GM18499 (cell line): Measurements from ENCODE around the gene IL11.
"Not testable (repeated sequence)": the region's sequence is repeated elsewhere in the genome, so short reads cannot be mapped to it uniquely, and the experiment has no call there.

Experiments
- ATAC-seq: cut with Tn5 transposase; IDR thresholded peaks from one replicate; pipeline ENCODE4 v1.9.1; 2021; ENCODE audit warnings: moderate number of reproducible peaks; ENCODE audit not compliant: insufficient read depth, unreplicated experiment

IL11 gene

GRCh38 chr19:55339105-55339888 is 31.0 kb downstream of the IL11 start, which contains the start of gene KMT5C:
Gene KMT5C, plus strand, starts transcription at chr19:55339876. Its CDS starts 2,061 bp downstream, at chr19:55341937.
- ATAC-seq, result peak; percentile 78

GRCh38 chr19:55336101-55336500 is 34.2 kb downstream of the IL11 start:
- no peak for ATAC-seq

DNA sequence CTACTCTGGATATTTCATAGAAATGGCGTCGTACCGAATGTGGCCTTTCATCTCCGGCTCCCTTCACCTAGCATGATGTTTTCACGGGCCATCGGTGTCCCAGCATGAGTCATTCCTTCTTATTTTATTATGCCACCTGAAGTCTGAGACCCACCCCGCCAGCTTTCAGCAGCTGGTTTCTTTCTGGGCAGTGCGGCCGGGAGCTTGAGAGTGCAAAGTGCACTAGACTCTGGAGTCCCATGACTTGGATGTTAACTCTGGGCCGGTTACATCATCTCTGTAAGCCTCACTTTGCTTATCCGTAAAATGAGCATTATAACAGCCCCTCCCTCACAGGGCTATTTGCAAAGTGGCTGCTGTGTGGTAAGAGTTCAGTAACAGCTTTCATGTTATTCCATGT is 36.4 kb downstream of the IL11 start:
- no peak for ATAC-seq

GRCh38 chr19:55329791-55330190 is 40.5 kb downstream of the IL11 start:
- ATAC-seq, result not testable (repeated sequence)

GRCh38 chr19:55328774-55329318 is 41.4 kb downstream of the IL11 start:
- ATAC-seq, result not testable (repeated sequence)

- ATAC-seq, result no peak
Observed at GRCh38 chr19:55325172-55325571, 45.1 kb downstream of the IL11 start, which contains the start of gene TMEM150B. Gene TMEM150B, minus strand, starts transcription at chr19:55325341. Its CDS starts 4,305 bp downstream, at chr19:55321036.

GRCh38 chr19:55324662-55325061 is 45.6 kb downstream of the IL11 start:
- no peak for ATAC-seq

GRCh38 chr19:55322204-55322885 is 47.9 kb downstream of the IL11 start:
- no peak for ATAC-seq

DNA sequence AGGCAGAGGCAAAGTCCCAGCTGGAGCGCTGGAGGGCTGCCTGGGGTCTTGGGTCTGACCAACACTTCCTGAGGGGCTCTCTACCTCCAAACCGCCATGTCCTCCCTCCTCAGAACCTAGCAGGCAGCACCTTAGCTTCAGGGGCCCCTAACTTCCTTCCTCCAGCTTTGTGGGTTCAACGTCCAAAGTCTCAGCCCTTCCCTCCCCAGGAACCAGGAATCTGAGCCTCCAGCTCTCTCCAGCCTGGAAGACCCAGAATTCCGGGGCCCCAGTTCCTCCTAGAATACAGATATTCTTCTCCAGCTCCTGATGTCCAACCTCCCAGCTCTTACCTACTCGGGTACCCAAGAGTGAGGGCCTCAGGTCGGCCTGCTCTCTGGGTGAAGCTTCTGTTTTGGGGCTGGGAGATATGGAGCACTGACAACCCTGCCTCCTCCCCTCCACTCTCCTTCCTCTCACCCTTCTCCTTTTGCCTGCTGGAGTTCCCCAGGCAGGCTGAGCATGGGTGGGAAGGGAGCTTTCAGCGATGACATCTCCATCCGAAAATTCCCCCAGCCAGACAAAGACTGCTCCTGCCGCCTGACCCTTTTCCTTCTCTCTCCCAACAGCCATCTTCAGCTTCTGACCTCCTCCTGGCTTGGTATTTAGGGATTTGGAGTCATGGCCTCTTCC is 48.7 kb downstream of the IL11 start:
- ATAC-seq, result no peak

DNA sequence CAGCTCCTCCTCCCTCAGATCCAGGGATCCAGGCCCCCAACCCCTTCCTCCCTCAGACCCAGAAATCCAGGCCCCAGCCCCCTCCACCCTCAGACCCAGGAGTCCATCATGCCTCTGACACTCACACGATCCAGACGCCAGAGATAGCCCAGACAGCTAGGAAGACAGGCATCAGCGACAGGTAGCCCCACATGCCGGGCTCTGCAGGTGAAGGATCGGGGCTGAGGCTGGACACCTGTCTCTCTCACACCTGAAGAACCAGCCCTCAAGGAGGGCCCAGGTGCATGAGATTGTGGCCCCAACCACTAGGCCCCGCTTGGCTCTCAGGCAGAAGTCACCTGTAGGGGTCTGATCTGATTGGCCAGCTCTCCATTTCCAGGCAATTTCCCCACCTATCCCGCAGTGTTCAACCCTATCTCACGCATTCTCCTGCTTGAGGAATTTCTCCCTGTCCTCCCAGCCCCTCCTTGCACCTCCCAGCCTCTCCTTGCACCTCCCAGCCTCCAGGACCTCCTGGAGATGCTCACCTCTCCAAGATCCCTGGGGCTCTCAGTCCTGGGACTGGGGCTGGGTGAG is 49.3 kb downstream of the IL11 start:
- ATAC-seq, result no peak

DNA sequence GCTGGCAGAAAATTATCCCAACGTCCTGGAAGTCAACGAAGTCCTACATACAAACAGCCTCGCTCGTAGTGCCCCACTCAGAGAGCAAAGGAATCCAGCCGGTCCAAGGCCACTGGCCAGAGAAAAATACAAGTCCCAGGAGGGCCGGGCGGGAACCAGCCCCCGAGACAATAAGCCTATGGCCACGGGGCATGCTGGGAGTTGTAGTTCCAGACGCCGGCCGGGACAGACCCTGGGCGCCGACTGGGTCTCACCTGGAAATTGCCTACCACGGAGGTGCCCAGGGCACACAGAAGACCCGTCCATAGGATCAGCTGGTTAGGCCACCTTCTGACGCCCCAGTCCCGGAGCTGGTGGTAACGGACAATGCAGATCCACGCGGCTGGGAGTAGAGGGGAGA is 50.5 kb downstream of the IL11 start:
- no peak for ATAC-seq

GRCh38 chr19:55316646-55317045 is 53.6 kb downstream of the IL11 start:
- no peak for ATAC-seq

DNA sequence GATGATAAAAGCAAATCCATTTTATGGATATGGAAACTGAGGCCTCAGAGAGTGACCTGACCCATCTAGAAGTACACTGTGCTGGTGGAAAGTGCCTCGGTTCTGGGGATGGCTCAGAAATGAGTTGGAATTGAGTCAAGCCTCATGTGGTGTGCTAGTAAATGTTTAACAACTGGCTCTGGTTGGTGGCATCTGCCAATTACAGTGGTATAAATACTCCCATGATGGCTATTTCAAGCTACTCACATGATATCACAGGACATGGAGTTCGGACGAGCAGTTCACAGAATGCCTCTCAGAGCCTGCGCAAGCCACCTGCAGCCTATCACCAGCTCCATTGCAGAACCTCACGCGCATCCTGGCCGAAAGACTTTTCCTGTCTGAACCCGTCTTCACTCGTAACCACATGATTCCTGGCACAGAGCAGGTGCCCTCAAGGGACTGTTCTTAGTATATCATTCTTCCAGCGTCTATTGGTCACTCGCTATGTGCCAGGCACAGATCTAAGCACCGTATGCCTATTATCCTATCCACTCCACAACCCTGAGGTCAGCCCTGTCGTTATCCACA is 54.2 kb downstream of the IL11 start:
- ATAC-seq, result no peak

GRCh38 chr19:55314396-55314795 is 55.9 kb downstream of the IL11 start:
- no peak for ATAC-seq
